K562 (cell line): ENCODE measurements around the gene LCE7A. TPM values are rescaled to one million over a fixed set of nuclear protein-coding genes. Genes with fewer than 3 reads are reported as not detected.

Source experiments
- ATAC-seq: fragments of 200-7000 bp; cut with Tn5 transposase; 3 replicates; pipeline ENCODE4 v1.9.1; 2020; ENCODE audit warnings: moderate library complexity
- BruUV-seq: library from RNA; stranded (reverse); fragments of 400-500 nt; replicated peaks from 2 replicates; lab custom pipeline; 2021; lab: Mats Ljungman, UMichigan
- CTCF ChIA-PET: fragments of 300-600 bp; formaldehyde crosslinking; extraction: SDS; loops from one replicate; lab custom pipeline; 2021; ENCODE audit warnings: low intra/inter-chr PET ratio; lab: Yijun Ruan, JAX
- POLR2A ChIA-PET: fragments of 300-600, 350-650 bp; sonication (Branson Sonifier 250); formaldehyde crosslinking; extraction: SDS; loops from one replicate; lab custom pipeline; 2021; ENCODE audit warnings: antibody characterized with exemption, inconsistent platforms; lab: Yijun Ruan, JAX
- DNase-seq, 4 experiments: peaks; one replicate each; pipeline versions ENCODE4 v3.0.0 to v3.0.0-alpha.2; 2011 to 2018; ENCODE audit warnings: low spot score in 3 of 4, mixed read lengths in 3 of 4; ENCODE audit errors: extremely low read depth in 1 of 4
- FAIRE-seq: peaks from 2 replicates; lab custom pipeline; 2011; peaks lifted over from hg19 to GRCh38; lab: Jason Lieb, UNC
- H2AFZ ChIP-seq: 2 replicates; pipeline ENCODE4 v1.6.0; 2011; ENCODE audit warnings: low read depth, low read length, control low read depth, inconsistent platforms
- H3K27ac ChIP-seq: fragments of 200-600 bp; 3 replicates; pipeline ENCODE4 v1.8.0; 2011; ENCODE audit warnings: low read depth, mild to moderate bottlenecking, control low read depth, inconsistent platforms, low read length, moderate library complexity, mixed read lengths; ENCODE audit errors: extremely low read depth
- H3K27me3 ChIP-seq, 2 experiments: fragments of 300-600 bp in 1 of 2; 2 replicates in 1 of 2; 3 replicates in 1 of 2; pipeline versions ENCODE4 v1.6.0 to v1.8.0; 2011; ENCODE audit warnings: inconsistent platforms in 2 of 2, low read length in 2 of 2, mild to moderate bottlenecking in 1 of 2, mixed read lengths in 1 of 2, moderate library complexity in 1 of 2; ENCODE audit not compliant: control insufficient read depth in 2 of 2, insufficient read depth in 2 of 2
- H3K36me3 ChIP-seq: fragments of 300-600 bp; 3 replicates; pipeline ENCODE4 v1.8.0; 2011; ENCODE audit warnings: mild to moderate bottlenecking, low read length, inconsistent platforms; ENCODE audit not compliant: control insufficient read depth, insufficient read depth
- H3K4me1 ChIP-seq, 2 experiments: fragments of 200-600 bp in 1 of 2; replicated peaks in 1 of 2; 2 replicates in 1 of 2; 3 replicates in 1 of 2; pipeline versions ENCODE4 v1.5.1 to v1.8.0; 2011; ENCODE audit warnings: inconsistent platforms in 2 of 2, low read length in 2 of 2, mild to moderate bottlenecking in 1 of 2, mixed read lengths in 1 of 2, moderate library complexity in 1 of 2; ENCODE audit not compliant: control insufficient read depth in 2 of 2, insufficient read depth in 2 of 2
- H3K4me2 ChIP-seq: 2 replicates; pipeline ENCODE4 v1.6.1; 2011; ENCODE audit warnings: low read length, control low read depth, inconsistent platforms, mixed read lengths; ENCODE audit not compliant: insufficient read depth
- H3K4me3 ChIP-seq: fragments of 200-600 bp; sonication (generic), shearing (Covaris generic); 2 replicates; pipeline ENCODE4 v1.5.1; 2016; ENCODE audit warnings: control low read depth, inconsistent platforms
- H3K79me2 ChIP-seq: fragments of 200-600 bp; 3 replicates; pipeline ENCODE4 v1.8.0; 2011; ENCODE audit warnings: low read length, inconsistent platforms; ENCODE audit not compliant: control insufficient read depth, insufficient read depth
- H3K9ac ChIP-seq, 2 experiments: 2 replicates each; pipeline versions ENCODE4 v1.6.0 to v1.6.1; 2011; ENCODE audit warnings: low read depth in 2 of 2, low read length in 2 of 2, control low read depth in 1 of 2, inconsistent platforms in 1 of 2, mild to moderate bottlenecking in 1 of 2, mixed read lengths in 1 of 2; ENCODE audit not compliant: insufficient read depth in 1 of 2
- H3K9me1 ChIP-seq: one replicate; pipeline ENCODE4 v1.6.0; 2011; ENCODE audit warnings: inconsistent platforms, mild to moderate bottlenecking, low read length, moderate library complexity; ENCODE audit not compliant: control insufficient read depth, insufficient read depth
- H3K9me3 ChIP-seq: replicated peaks from 2 replicates; pipeline ENCODE4 v1.5.1; 2011; ENCODE audit warnings: low read depth, low read length, inconsistent platforms; ENCODE audit not compliant: control insufficient read depth, insufficient read depth
- H4K20me1 ChIP-seq: replicated peaks from 2 replicates; pipeline ENCODE4 v1.6.1; 2011; ENCODE audit warnings: low read length, inconsistent platforms, mixed read lengths; ENCODE audit not compliant: control insufficient read depth, insufficient read depth
- ELF4 ChIP-seq: fragments of 450-650 bp; formaldehyde crosslinking; IDR thresholded peaks from 2 replicates; pipeline ENCODE4 v1.4.0; 2022; ENCODE audit warnings: missing genetic modification characterization
- HNRNPL ChIP-seq: fragments of 200-400 bp; formaldehyde crosslinking; IDR thresholded peaks from 2 replicates; pipeline ENCODE4 v1.6.1; 2017; ENCODE audit warnings: low read depth, mild to moderate bottlenecking, low read length
- KDM1A ChIP-seq, 2 experiments: fragments of 450-650 bp; IDR thresholded peaks; 2 replicates each; pipeline ENCODE4 v1.6.1; 2016; ENCODE audit warnings: mild to moderate bottlenecking in 2 of 2
- KDM4B ChIP-seq, 2 experiments: fragments of 450-650 bp in 1 of 2; sonication (generic) in 1 of 2; IDR thresholded peaks; 2 replicates each; pipeline ENCODE4 v1.6.1; 2016 to 2017; ENCODE audit warnings: borderline replicate concordance in 2 of 2, antibody characterized with exemption in 1 of 2, low read depth in 1 of 2, mild to moderate bottlenecking in 1 of 2
- NCOA4 ChIP-seq: fragments of 450-650 bp; IDR thresholded peaks from 2 replicates; pipeline ENCODE4 v1.6.1; 2018; ENCODE audit warnings: mild to moderate bottlenecking; ENCODE audit not compliant: partially characterized antibody
- NRF1 ChIP-seq, 2 experiments: fragments of 450-650 bp; IDR thresholded peaks in 1 of 2; conservative IDR thresholded peaks in 1 of 2; 2 replicates each; pipeline ENCODE4 v1.6.1; 2014; ENCODE audit warnings: mild to moderate bottlenecking in 2 of 2
- TAF9B ChIP-seq: fragments of 450-650 bp; IDR thresholded peaks from 2 replicates; pipeline ENCODE4 v1.6.1; 2018; ENCODE audit warnings: mild to moderate bottlenecking; ENCODE audit not compliant: partially characterized antibody
- TAL1 ChIP-seq: fragments of 450-650 bp; IDR thresholded peaks from 2 replicates; pipeline ENCODE4 v1.6.1; 2016; ENCODE audit warnings: mild to moderate bottlenecking
- TFAM ChIP-seq: fragments of 250-450 bp; sonication (Bioruptor Pico); conservative IDR thresholded peaks from 2 replicates; pipeline ENCODE4 v1.5.0; 2021; ENCODE audit warnings: mild to moderate bottlenecking, moderate library complexity
- ZNF436 ChIP-seq: fragments of 250-450, 450-650 bp; sonication (Bioruptor Pico); formaldehyde crosslinking; IDR thresholded peaks from 2 replicates; pipeline ENCODE4 v1.7.0; 2020; ENCODE audit warnings: mild to moderate bottlenecking
- ZNF561 ChIP-seq: fragments of 450-650 bp; formaldehyde crosslinking; conservative IDR thresholded peaks from 2 replicates; pipeline ENCODE4 v1.4.0; 2020; ENCODE audit warnings: mild to moderate bottlenecking, moderate library complexity
- ZNF695 ChIP-seq: fragments of 450-650 bp; formaldehyde crosslinking; IDR thresholded peaks from 2 replicates; pipeline ENCODE4 v1.4.0; 2020; ENCODE audit warnings: mild to moderate bottlenecking, moderate library complexity
- WGBS: fragments of 100-300 bp; shearing (Covaris generic); methylation state at CpG from one replicate; pipeline ENCODE4 v1.1.6; 2016; ENCODE audit warnings: low coverage, mixed read lengths; ENCODE audit not compliant: insufficient coverage; ENCODE audit errors: missing lambda C conversion rate; 5-methylcytosine and 5-hydroxymethylcytosine counted together
- in situ Hi-C: fragments of 300-500 bp; cut with MboI; formaldehyde crosslinking; loops from 4 replicates; pipeline ENCODE4 v1.15.0; 2018; ENCODE audit warnings: inconsistent platforms, mixed read lengths
- intact Hi-C: fragments of 100-400 bp; cut with micrococcal nuclease; formaldehyde crosslinking; loops from 2 replicates; pipeline ENCODE4 v1.14.2; 2022
- polyA plus RNA-seq, 8 experiments: library from polyadenylated mRNA; depleted of rRNA in 4 of 8; stranded (reverse) in 5 of 8; unstranded in 3 of 8; fragments of >200 nt; fragmentation: Nextera tagmentation in 2 of 8; fragmentation: Illumina TruSeq in 1 of 8; extraction: Ambion mirVana in 2 of 8; extraction: Trizol in 1 of 8; gene quantifications; 2 replicates each; pipeline versions ENCODE4 v1.2.1 to v1.2.3, GENCODE V29; 2011 to 2014; ENCODE audit warnings: inconsistent platforms in 1 of 8, missing spikeins in 1 of 8
- total RNA-seq, 7 experiments: library from RNA; depleted of rRNA in 6 of 7; stranded (reverse); fragments of >200 nt in 6 of 7; fragmentation: Illumina TruSeq in 2 of 7; extraction: Trizol in 2 of 7; gene quantifications; 2 replicates each; pipeline versions ENCODE4 v1.2.1 to v1.2.3, GENCODE V29; 2011 to 2021; ENCODE audit warnings: low replicate concordance in 1 of 7
- TF ChIP-seq, protein P1 (sequence below): IDR thresholded peaks from 2 replicates; pipeline ENCODE4 v1.6.1; 2011; ENCODE audit not compliant: insufficient read length; ENCODE audit errors: extremely low read depth
- TF ChIP-seq, protein P2 (sequence below): fragments of 450-650 bp; IDR thresholded peaks from 2 replicates; pipeline ENCODE4 v1.6.1; 2017; ENCODE audit warnings: mild to moderate bottlenecking, moderate library complexity
- TF ChIP-seq, protein P3 (sequence below): fragments of 450-650 bp; IDR thresholded peaks from 2 replicates; pipeline ENCODE4 v1.7.0; 2016; ENCODE audit warnings: borderline replicate concordance
- TF ChIP-seq, protein P4 (sequence below): sonication (generic); formaldehyde crosslinking; IDR thresholded peaks from 2 replicates; pipeline ENCODE4 v1.9.0; 2022; ENCODE audit warnings: mild to moderate bottlenecking, missing genetic modification reagents
- TF ChIP-seq, protein P5 (sequence below): fragments of 250-450 bp; sonication (Bioruptor Pico); IDR thresholded peaks from 2 replicates; pipeline ENCODE4 v1.4.0; 2020; ENCODE audit warnings: mild to moderate bottlenecking, moderate library complexity, borderline replicate concordance

The LCE7A gene
- total and polyA plus RNA-seq, 9 of the 15 experiments (the other 6 are each of a cell fraction or from before 2014, with no cell fraction given) = not detected

DNA sequence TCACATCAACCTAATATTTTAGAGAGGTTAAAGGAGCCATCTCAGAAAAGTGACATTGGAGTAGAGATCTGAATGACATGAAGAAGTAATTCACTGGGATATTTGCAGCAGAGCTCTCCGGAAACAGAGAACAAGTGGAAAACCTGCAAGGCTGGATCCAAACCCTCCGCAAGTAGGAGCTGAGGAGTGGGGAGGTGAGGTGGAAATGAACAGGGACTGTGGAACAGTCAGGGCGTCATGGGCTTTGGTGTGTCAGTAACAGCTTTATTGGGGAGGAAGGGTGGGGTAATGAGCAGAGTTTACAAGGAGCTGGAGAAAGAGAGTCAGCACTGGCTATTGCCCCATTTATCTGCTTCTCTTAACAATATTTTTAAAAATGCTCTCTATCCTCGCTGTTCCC, 39.2 kb downstream of the LCE7A start:
- Histone ChIP-seq H3K79me2 (no peaks in the 10 kb centered on the region), H3K9ac (no peak overlapping the region), H3K9me1 (no peaks in the 10 kb centered on the region), H3K4me3 (no peak overlapping the region), H3K4me2 (no peak overlapping the region), H4K20me1 (no peaks in the 10 kb centered on the region), H2AFZ (no peak overlapping the region), H3K27ac (no peak overlapping the region), H3K4me1 (no peaks in the 10 kb centered on the region), H3K9me3 (no peaks in the 10 kb centered on the region), H3K36me3 (no peaks in the 10 kb centered on the region), H3K27me3 (no peaks in the 10 kb centered on the region)
- ChIA-PET CTCF (no interaction called here), POLR2A (interaction anchor here (1.0 kb wide), 1 partner anchor 9 kb away, joined by 3 read pairs; the partner anchor contains the start of gene IVL)
- 0% methylated on average over 4 of the region's 4 CpGs for WGBS
- no TSS peak for BruUV-seq
- intact Hi-C loops (no loop called here), in situ Hi-C loops (no loop called here)
- no peak for FAIRE-seq
- no peak for ATAC-seq
- no peak for DNase-seq
- TF ChIP-seq ZNF436 (CRISPR knock-in tag) (no peak), ELF4 (CRISPR knock-in tag) (no peak), KDM1A (IDR thresholded peaks at IDR 0.05) (no peak), TAF9B (no peak), TFAM (CRISPR knock-in tag) (no peak), KDM4B (IDR thresholded peaks at IDR 0.05; ENCODE audit: borderline replicate concordance in 2 of 2, low read depth in 1 of 2) (no peak), ZNF561 (CRISPR knock-in tag) (no peak), HNRNPL (no peak), ZNF695 (no peak), TAL1 (no peak), NRF1 (conservative IDR thresholded peaks at IDR 0.05 in 1 of 2, IDR thresholded peaks at IDR 0.05 in 1 of 2) (no peak), NCOA4 (no peak)
- TF ChIP-seq, protein P1, sequence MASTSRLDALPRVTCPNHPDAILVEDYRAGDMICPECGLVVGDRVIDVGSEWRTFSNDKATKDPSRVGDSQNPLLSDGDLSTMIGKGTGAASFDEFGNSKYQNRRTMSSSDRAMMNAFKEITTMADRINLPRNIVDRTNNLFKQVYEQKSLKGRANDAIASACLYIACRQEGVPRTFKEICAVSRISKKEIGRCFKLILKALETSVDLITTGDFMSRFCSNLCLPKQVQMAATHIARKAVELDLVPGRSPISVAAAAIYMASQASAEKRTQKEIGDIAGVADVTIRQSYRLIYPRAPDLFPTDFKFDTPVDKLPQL = no peak
- TF ChIP-seq, protein P2, sequence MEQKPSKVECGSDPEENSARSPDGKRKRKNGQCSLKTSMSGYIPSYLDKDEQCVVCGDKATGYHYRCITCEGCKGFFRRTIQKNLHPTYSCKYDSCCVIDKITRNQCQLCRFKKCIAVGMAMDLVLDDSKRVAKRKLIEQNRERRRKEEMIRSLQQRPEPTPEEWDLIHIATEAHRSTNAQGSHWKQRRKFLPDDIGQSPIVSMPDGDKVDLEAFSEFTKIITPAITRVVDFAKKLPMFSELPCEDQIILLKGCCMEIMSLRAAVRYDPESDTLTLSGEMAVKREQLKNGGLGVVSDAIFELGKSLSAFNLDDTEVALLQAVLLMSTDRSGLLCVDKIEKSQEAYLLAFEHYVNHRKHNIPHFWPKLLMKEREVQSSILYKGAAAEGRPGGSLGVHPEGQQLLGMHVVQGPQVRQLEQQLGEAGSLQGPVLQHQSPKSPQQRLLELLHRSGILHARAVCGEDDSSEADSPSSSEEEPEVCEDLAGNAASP = no peak
- TF ChIP-seq, protein P3, sequence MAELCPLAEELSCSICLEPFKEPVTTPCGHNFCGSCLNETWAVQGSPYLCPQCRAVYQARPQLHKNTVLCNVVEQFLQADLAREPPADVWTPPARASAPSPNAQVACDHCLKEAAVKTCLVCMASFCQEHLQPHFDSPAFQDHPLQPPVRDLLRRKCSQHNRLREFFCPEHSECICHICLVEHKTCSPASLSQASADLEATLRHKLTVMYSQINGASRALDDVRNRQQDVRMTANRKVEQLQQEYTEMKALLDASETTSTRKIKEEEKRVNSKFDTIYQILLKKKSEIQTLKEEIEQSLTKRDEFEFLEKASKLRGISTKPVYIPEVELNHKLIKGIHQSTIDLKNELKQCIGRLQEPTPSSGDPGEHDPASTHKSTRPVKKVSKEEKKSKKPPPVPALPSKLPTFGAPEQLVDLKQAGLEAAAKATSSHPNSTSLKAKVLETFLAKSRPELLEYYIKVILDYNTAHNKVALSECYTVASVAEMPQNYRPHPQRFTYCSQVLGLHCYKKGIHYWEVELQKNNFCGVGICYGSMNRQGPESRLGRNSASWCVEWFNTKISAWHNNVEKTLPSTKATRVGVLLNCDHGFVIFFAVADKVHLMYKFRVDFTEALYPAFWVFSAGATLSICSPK = no peak
- TF ChIP-seq, protein P4, sequence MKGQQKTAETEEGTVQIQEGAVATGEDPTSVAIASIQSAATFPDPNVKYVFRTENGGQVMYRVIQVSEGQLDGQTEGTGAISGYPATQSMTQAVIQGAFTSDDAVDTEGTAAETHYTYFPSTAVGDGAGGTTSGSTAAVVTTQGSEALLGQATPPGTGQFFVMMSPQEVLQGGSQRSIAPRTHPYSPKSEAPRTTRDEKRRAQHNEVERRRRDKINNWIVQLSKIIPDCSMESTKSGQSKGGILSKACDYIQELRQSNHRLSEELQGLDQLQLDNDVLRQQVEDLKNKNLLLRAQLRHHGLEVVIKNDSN (CRISPR knock-in tag) = no peak
- TF ChIP-seq, protein P5, sequence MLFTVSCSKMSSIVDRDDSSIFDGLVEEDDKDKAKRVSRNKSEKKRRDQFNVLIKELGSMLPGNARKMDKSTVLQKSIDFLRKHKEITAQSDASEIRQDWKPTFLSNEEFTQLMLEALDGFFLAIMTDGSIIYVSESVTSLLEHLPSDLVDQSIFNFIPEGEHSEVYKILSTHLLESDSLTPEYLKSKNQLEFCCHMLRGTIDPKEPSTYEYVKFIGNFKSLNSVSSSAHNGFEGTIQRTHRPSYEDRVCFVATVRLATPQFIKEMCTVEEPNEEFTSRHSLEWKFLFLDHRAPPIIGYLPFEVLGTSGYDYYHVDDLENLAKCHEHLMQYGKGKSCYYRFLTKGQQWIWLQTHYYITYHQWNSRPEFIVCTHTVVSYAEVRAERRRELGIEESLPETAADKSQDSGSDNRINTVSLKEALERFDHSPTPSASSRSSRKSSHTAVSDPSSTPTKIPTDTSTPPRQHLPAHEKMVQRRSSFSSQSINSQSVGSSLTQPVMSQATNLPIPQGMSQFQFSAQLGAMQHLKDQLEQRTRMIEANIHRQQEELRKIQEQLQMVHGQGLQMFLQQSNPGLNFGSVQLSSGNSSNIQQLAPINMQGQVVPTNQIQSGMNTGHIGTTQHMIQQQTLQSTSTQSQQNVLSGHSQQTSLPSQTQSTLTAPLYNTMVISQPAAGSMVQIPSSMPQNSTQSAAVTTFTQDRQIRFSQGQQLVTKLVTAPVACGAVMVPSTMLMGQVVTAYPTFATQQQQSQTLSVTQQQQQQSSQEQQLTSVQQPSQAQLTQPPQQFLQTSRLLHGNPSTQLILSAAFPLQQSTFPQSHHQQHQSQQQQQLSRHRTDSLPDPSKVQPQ (CRISPR knock-in tag) = no peak
